GM18499 (cell line): Measurements from ENCODE around the gene MBD4.
"Not testable (repeated sequence)": the region's sequence is repeated elsewhere in the genome, so short reads cannot be mapped to it uniquely, and the experiment has no call there.

ENCODE experiments used
- ATAC-seq: cut with Tn5 transposase; IDR thresholded peaks from one replicate; pipeline ENCODE4 v1.9.1; 2021; ENCODE audit warnings: moderate number of reproducible peaks; ENCODE audit not compliant: insufficient read depth, unreplicated experiment

The MBD4 gene

GRCh38 chr3:129413687-129414506 lies 25.9 kb downstream of the MBD4 start:
- peak; percentile 90 for ATAC-seq

GRCh38 chr3:129413238-129413637 lies 26.5 kb downstream of the MBD4 start:
- not testable (repeated sequence) for ATAC-seq

GRCh38 chr3:129412542-129413198 lies 27.1 kb downstream of the MBD4 start:
- no peak for ATAC-seq

GRCh38 chr3:129410971-129411370 lies 28.8 kb downstream of the MBD4 start:
- no peak for ATAC-seq

- ATAC-seq, result no peak
These were observed 30.2 kb downstream of the MBD4 start for GRCh38 chr3:129409541-129409940.

GRCh38 chr3:129404610-129405009 lies 35.1 kb downstream of the MBD4 start:
- no peak for ATAC-seq

- ATAC-seq, result no peak
These were observed 35.6 kb downstream of the MBD4 start for GRCh38 chr3:129404130-129404529.

- no peak for ATAC-seq
These were observed 36.3 kb downstream of the MBD4 start for GRCh38 chr3:129403450-129403849.

GRCh38 chr3:129402616-129403015 lies 37.1 kb downstream of the MBD4 start:
- ATAC-seq, result no peak

- no peak for ATAC-seq
These were observed 37.5 kb downstream of the MBD4 start for GRCh38 chr3:129402210-129402609.

GRCh38 chr3:129399895-129400357 lies 39.8 kb downstream of the MBD4 start:
- peak; percentile 23 for ATAC-seq

GRCh38 chr3:129399145-129399894 lies 40.4 kb downstream of the MBD4 start:
- ATAC-seq, result peak; percentile 54

GRCh38 chr3:129398803-129399144 lies 41.0 kb downstream of the MBD4 start:
- ATAC-seq, result no peak

GRCh38 chr3:129393760-129394564 lies 45.8 kb downstream of the MBD4 start:
- not testable (repeated sequence) for ATAC-seq

GRCh38 chr3:129393271-129393670 lies 46.5 kb downstream of the MBD4 start:
- ATAC-seq, result no peak

- ATAC-seq, result not testable (repeated sequence)
These were observed 47.5 kb downstream of the MBD4 start for GRCh38 chr3:129392106-129392887.

- not testable (repeated sequence) for ATAC-seq
These were observed 48.2 kb downstream of the MBD4 start for GRCh38 chr3:129391583-129391982.

GRCh38 chr3:129389572-129389937 lies 50.2 kb downstream of the MBD4 start:
- no peak for ATAC-seq

- ATAC-seq, result not testable (repeated sequence)
These were observed 50.8 kb downstream of the MBD4 start for GRCh38 chr3:129388791-129389571.
